Measurements from ENCODE around the gene ZBTB7B. TPM values are rescaled to one million over a fixed set of nuclear protein-coding genes. Genes with fewer than 3 reads are reported as not detected.

Gene ZBTB7B
- total and polyA plus RNA-seq, 9 of the 15 experiments (the other 6 are each of a cell fraction or from before 2014, with no cell fraction given) = 0.04 to 46.5 (median 15.2) TPM

DNA sequence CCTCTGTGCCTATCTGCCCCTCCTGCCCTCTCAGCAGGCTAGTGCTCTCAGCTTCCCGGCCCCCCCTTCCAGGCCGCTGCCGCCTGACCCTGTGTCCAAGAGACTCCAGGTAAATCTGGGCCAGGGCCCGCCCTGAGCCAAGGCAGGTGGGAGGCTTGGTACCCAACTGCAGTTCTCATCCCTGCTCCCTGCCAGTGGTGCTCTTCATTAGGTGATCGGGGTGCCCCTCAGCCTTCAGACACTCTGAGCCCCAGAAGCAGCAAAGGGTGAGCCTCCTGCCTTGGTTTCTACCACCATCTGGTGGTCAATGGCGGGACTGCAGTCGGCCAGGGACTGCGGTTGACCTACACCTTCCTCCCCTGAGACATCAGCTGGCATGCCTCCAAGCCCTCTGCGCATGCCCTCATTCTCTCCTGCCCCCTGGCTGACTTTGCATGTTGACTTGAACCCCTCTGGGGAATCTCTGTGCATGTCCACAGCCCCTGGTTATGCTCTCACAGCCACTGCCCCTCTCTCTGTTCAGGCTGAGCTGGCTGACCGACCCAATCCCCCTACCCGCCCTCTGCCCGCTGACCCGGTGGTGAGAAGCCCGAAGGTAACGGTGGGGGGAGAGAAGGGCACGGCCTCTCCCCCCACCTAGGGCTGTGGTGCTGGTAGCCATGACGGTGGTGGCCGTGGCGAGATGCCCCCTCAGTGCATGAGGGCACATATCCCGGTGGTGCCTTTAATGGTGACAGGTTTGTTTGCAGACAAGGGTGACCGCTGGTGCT, 59.0 kb downstream of the ZBTB7B start:
- in situ Hi-C loops (cut with MboI) (loop anchor here (5.0 kb wide), 1 partner anchor 104 kb away; the partner anchor contains the start of gene PBXIP1), intact Hi-C loops (cut with micrococcal nuclease) (loop anchor here (1.0 to 5.0 kb wide), 5 partner anchors 16 to 503 kb away; partner anchors contain the start of genes CKS1B, SHC1 and UBE2Q1)
- POLR2A ChIA-PET = interaction anchor here (0.6 to 1.4 kb wide), 6 partner anchors 23 to 883 kb away, joined by 3 to 4 read pairs (median 3); partner anchors contain the start of gene FLAD1
- Histone ChIP-seq H3K9me3 (replicated peaks; ENCODE audit: control insufficient read depth, insufficient read depth, low read depth, low read length) (no peaks in the 10 kb centered on the region), H3K27me3 (ENCODE audit: control insufficient read depth in 2 of 2, insufficient read depth in 2 of 2, low read length in 2 of 2) (no peaks in the 10 kb centered on the region), H4K20me1 (replicated peaks; ENCODE audit: control insufficient read depth, insufficient read depth, low read length) (no peaks in the 10 kb centered on the region; the same call in 1 of the 2 replicates), H3K4me2 (ENCODE audit: insufficient read depth, low read length) (no peak overlapping the region), H3K36me3 (ENCODE audit: control insufficient read depth, insufficient read depth, low read length) (peaks cover 41% of the 10 kb centered on the region; the same call in 2 of the 3 replicates), H3K9ac (ENCODE audit: insufficient read depth in 1 of 2, low read depth in 2 of 2, low read length in 2 of 2) (peak overlapping the region in 1 of 2 experiments; percentile 8; a peak in 1 of 4 replicates), H3K4me1 (replicated peaks in 1 of 2; ENCODE audit: control insufficient read depth in 2 of 2, insufficient read depth in 2 of 2, low read length in 2 of 2) (peaks cover 25 to 55% of the 10 kb centered on the region in 2 experiments), H3K9me1 (ENCODE audit: control insufficient read depth, insufficient read depth, low read length) (peaks cover 7% of the 10 kb centered on the region), H2AFZ (ENCODE audit: low read depth, low read length) (no peak overlapping the region), H3K79me2 (ENCODE audit: control insufficient read depth, insufficient read depth, low read length) (peaks cover 9% of the 10 kb centered on the region; the same call in 2 of the 3 replicates), H3K4me3 (no peak overlapping the region), H3K27ac (ENCODE audit: extremely low read depth, low read depth, low read length) (no peak overlapping the region)
- BruUV-seq (replicated peaks) = no TSS peak
- DNase-seq (ENCODE audit: extremely low read depth in 1 of 4, low spot score in 3 of 4) (peak; percentile 77 to 93 (median 84)), FAIRE-seq (peak; percentile 99), ATAC-seq (peak; percentile 71)
- 50% methylated on average over 20 of the region's 21 CpGs for WGBS (ENCODE audit: insufficient coverage, low coverage, missing lambda C conversion rate)
- CTCF ChIA-PET (ENCODE audit: low intra/inter-chr PET ratio) = interaction anchor here (0.6 to 4.0 kb wide), 11 partner anchors 16 to 583 kb away, joined by 3 to 153 read pairs (median 4); partner anchors contain the start of genes EFNA3 and UBE2Q1
- TF ChIP-seq XRCC4 (IDR thresholded peaks at IDR 0.05; ENCODE audit: extremely low read depth, insufficient read depth, insufficient read length) = no peak
- TF ChIP-seq MAZ (CRISPR knock-in tag; conservative IDR thresholded peaks at IDR 0.05 in 1 of 2, IDR thresholded peaks at IDR 0.05 in 1 of 2) = peak in 1 of 2 experiments; percentile 51; a peak in 2 of 4 replicates
- TF ChIP-seq ZNF212 (CRISPR knock-in tag; IDR thresholded peaks at IDR 0.05) = no peak
- TF ChIP-seq TFAP4 (CRISPR knock-in tag; IDR thresholded peaks at IDR 0.05; ENCODE audit: borderline replicate concordance) = peak; percentile 90
- peak; percentile 89 for TF ChIP-seq DEAF1 (CRISPR knock-in tag; IDR thresholded peaks at IDR 0.05)
- peak; percentile 14; the same call in 1 of the 2 replicates for TF ChIP-seq ZNF143 (CRISPR knock-in tag; IDR thresholded peaks at IDR 0.05)
- no peak for TF ChIP-seq BMI1 (IDR thresholded peaks at IDR 0.05; ENCODE audit: low read length)
- TF ChIP-seq ARID2 (IDR thresholded peaks at IDR 0.05) = peak; percentile 90
- peak; percentile 91; the same call in 1 of the 2 replicates for TF ChIP-seq CC2D1A (IDR thresholded peaks at IDR 0.05)
- no peak for TF ChIP-seq HDAC6 (IDR thresholded peaks at IDR 0.05; ENCODE audit: low read depth, low read length)
- no peak for TF ChIP-seq PHB (CRISPR knock-in tag; IDR thresholded peaks at IDR 0.05)
- peak; percentile 86 to 89 for TF ChIP-seq NRF1 (conservative IDR thresholded peaks at IDR 0.05 in 1 of 2, IDR thresholded peaks at IDR 0.05 in 1 of 2)
- peak; percentile 49; the same call in 1 of the 2 replicates for TF ChIP-seq MTA3 (IDR thresholded peaks at IDR 0.05; ENCODE audit: borderline replicate concordance)
- TF ChIP-seq TEAD2 (tag; IDR thresholded peaks at IDR 0.05) = no peak

All from K562 (cell line).